Panc1 (cell line): Measurements from ENCODE around the gene HERC4. TPM values are rescaled to one million over a fixed set of nuclear protein-coding genes. Genes with fewer than 3 reads are reported as not detected.

Source experiments
- ATAC-seq: fragments of 200-7000 bp; cut with Tn5 transposase; 2 replicates; pipeline ENCODE4 v1.9.1; 2020; ENCODE audit warnings: mild to moderate bottlenecking, moderate library complexity
- BruUV-seq: library from RNA; stranded (reverse); fragments of 400-500 nt; replicated peaks from 2 replicates; lab custom pipeline; 2021; lab: Mats Ljungman, UMichigan
- CTCF ChIA-PET: fragments of 300-600 bp; sonication (Branson Sonifier 250); formaldehyde crosslinking; loops from one replicate; lab custom pipeline; 2022; ENCODE audit warnings: antibody characterized with exemption; lab: Charles Lee
- POLR2A ChIA-PET: fragments of 300-600 bp; sonication (Branson Sonifier 250); formaldehyde crosslinking; loops from one replicate; lab custom pipeline; 2022; ENCODE audit warnings: antibody characterized with exemption; lab: Charles Lee
- DNase-seq: peaks from one replicate; pipeline ENCODE4 v3.0.0-alpha.2; 2010; ENCODE audit warnings: low read depth, low spot score
- H3K27ac ChIP-seq: 2 replicates; pipeline ENCODE4 v1.5.1; 2011; ENCODE audit warnings: mild to moderate bottlenecking, low read length, inconsistent platforms
- H3K27me3 ChIP-seq: fragments of 200-500 bp; sonication (Bioruptor generic); 2 replicates; pipeline ENCODE4 v1.6.0; 2014; ENCODE audit warnings: low read length, inconsistent platforms; ENCODE audit not compliant: control insufficient read depth, insufficient read depth
- H3K36me3 ChIP-seq: fragments of 200-500 bp; sonication (Bioruptor generic); 2 replicates; pipeline ENCODE4 v1.5.1; 2014; ENCODE audit warnings: inconsistent platforms, mild to moderate bottlenecking, low read length, moderate library complexity; ENCODE audit not compliant: control insufficient read depth, insufficient read depth
- H3K4me1 ChIP-seq: 2 replicates; pipeline ENCODE4 v1.5.1; 2011; ENCODE audit warnings: inconsistent platforms, mild to moderate bottlenecking, low read length, moderate library complexity; ENCODE audit not compliant: control insufficient read depth, insufficient read depth
- H3K4me3 ChIP-seq, 2 experiments: 2 replicates each; pipeline ENCODE4 v1.5.1; 2011 to 2012; ENCODE audit warnings: low read depth in 2 of 2, low read length in 2 of 2, mild to moderate bottlenecking in 2 of 2, inconsistent platforms in 1 of 2, moderate library complexity in 1 of 2
- H3K9me3 ChIP-seq: fragments of 200-500 bp; sonication (Bioruptor generic); 2 replicates; pipeline ENCODE4 v1.5.1; 2014; ENCODE audit warnings: low read depth, mild to moderate bottlenecking, inconsistent platforms, low read length, moderate library complexity; ENCODE audit not compliant: control insufficient read depth, insufficient read depth
- CTCF ChIP-seq: fragments of 450-650 bp; IDR thresholded peaks from 2 replicates; pipeline ENCODE4 v1.5.1; 2017; ENCODE audit warnings: mild to moderate bottlenecking
- POLR2AphosphoS5 ChIP-seq: IDR thresholded peaks from 2 replicates; pipeline ENCODE4 v1.6.1; 2012; ENCODE audit warnings: mild to moderate bottlenecking, low read depth, low read length, moderate library complexity
- REST ChIP-seq, 2 experiments: IDR thresholded peaks; 2 replicates each; pipeline ENCODE4 v1.6.1; 2011 to 2012; ENCODE audit warnings: low read depth in 2 of 2, control low read depth in 1 of 2, low read length in 1 of 2, mild to moderate bottlenecking in 1 of 2, moderate library complexity in 1 of 2; ENCODE audit not compliant: insufficient read depth in 1 of 2
- SIN3A ChIP-seq: IDR thresholded peaks from 2 replicates; pipeline ENCODE4 v1.6.1; 2012; ENCODE audit warnings: low read depth, mild to moderate bottlenecking, low read length, moderate library complexity, borderline replicate concordance; ENCODE audit not compliant: insufficient read depth
- TCF7L2 ChIP-seq: IDR thresholded peaks from 2 replicates; pipeline ENCODE4 v1.6.1; 2011; ENCODE audit warnings: mild to moderate bottlenecking, low read depth, low read length, inconsistent platforms
- in situ Hi-C: cut with HindIII; loops from 2 replicates; pipeline ENCODE4 v1.10.0; 2016; ENCODE audit warnings: low sequenced_read_pairs, low pct_unique_long_range_greater_than_20kb
- intact Hi-C: fragments of 100-400 bp; cut with micrococcal nuclease; formaldehyde crosslinking; loops from one replicate; pipeline ENCODE4 v1.10.0; 2022; ENCODE audit not compliant: unreplicated experiment
- total RNA-seq: library from RNA; stranded (reverse); gene quantifications from one replicate; pipeline ENCODE4 v1.2.1, GENCODE V29; 2021; ENCODE audit not compliant: unreplicated experiment

HERC4 gene
- total RNA-seq, 1 experiment from 2014 or later: 119 TPM

- no peak for TF ChIP-seq SIN3A
- CTCF ChIA-PET: no interaction called here
- in situ Hi-C loops: no loop called here
- H3K27me3 ChIP-seq: no peaks in the 10 kb centered on the region
- H3K4me3 ChIP-seq: peak overlapping the region; percentile 57 to 65
- H3K27ac ChIP-seq: peak overlapping the region; percentile 100
- POLR2A ChIA-PET: interaction anchor here (0.6 to 1.2 kb wide), 3 partner anchors 9 to 41 kb away, joined by 3 to 6 read pairs (median 4); no protein-coding TSS in a partner anchor
- no TSS peak for BruUV-seq
- H3K4me1 ChIP-seq: peaks cover 56% of the 10 kb centered on the region
- ATAC-seq (peak; percentile 15), DNase-seq (no peak)
- H3K36me3 ChIP-seq: no peaks in the 10 kb centered on the region; the same call in 1 of the 2 replicates
- intact Hi-C loops: no loop called here
- H3K9me3 ChIP-seq: no peaks in the 10 kb centered on the region
Observed at GRCh38 chr10:68108653-68109052, 33.6 kb upstream of the HERC4 start.

DNA sequence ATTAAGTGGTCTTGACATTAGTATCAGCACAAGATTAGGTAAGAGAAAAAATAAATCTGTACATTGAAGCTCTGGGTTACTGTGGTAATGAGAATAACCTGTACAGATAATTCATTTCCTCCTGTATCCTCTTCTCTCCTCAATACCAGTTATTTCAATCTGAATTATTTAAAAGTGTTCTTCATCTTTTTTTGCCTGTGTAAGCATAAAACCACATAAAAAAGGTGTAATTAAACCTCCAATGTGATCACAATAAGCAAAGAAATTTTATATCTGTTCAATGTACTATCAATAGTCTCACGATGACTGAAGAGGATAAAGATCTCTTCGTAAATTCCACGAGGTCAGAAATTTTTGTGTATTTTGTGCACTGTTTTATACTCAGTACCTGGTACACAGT lies 33.0 kb upstream of the HERC4 start:
- peak overlapping the region; percentile 57 to 65 for H3K4me3 ChIP-seq
- ChIA-PET POLR2A (no interaction called here), CTCF (no interaction called here)
- H3K9me3 ChIP-seq: no peaks in the 10 kb centered on the region
- no TSS peak for BruUV-seq
- in situ Hi-C loops: no loop called here
- ATAC-seq (no peak), DNase-seq (no peak)
- H3K27me3 ChIP-seq: no peaks in the 10 kb centered on the region
- intact Hi-C loops: no loop called here
- no peak for TF ChIP-seq POLR2AphosphoS5
- H3K27ac ChIP-seq: peak overlapping the region; percentile 100
- peaks cover 57% of the 10 kb centered on the region for H3K4me1 ChIP-seq
- H3K36me3 ChIP-seq: no peaks in the 10 kb centered on the region; the same call in 1 of the 2 replicates

DNA sequence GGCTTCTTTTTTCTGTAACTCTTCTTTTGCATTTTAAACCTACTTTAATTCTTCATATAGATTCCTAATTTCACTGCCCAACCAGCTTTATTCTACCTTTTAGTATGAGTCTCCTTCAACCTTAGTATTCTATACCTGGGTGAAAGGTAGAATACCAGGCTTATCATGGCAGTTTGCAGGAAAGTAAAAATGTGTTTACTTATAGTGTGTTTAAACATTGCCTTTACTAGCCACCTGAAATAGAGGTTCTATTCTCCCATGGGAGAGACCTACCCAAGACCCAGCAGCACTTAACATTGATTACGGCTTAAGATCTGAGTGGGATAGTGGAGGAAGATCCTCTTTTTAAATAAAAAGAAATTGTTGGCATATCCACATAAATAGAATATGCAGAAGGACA lies 32.6 kb upstream of the HERC4 start:
- H3K36me3 ChIP-seq: no peaks in the 10 kb centered on the region; the same call in 1 of the 2 replicates
- BruUV-seq: no TSS peak
- ATAC-seq: no peak
- no peak for TF ChIP-seq TCF7L2
- TF ChIP-seq POLR2AphosphoS5: no peak
- no peak for TF ChIP-seq REST (IDR thresholded peaks at IDR 0.05; ENCODE audit: insufficient read depth in 1 of 2, low read depth in 2 of 2, low read length in 1 of 2)
- TF ChIP-seq SIN3A: no peak
- TF ChIP-seq CTCF: no peak
- H3K27ac ChIP-seq: peak overlapping the region; percentile 100
- in situ Hi-C loops (no loop called here), intact Hi-C loops (no loop called here)
- no peak for DNase-seq
- peaks cover 57% of the 10 kb centered on the region for H3K4me1 ChIP-seq
- no peaks in the 10 kb centered on the region for H3K9me3 ChIP-seq
- H3K27me3 ChIP-seq: no peaks in the 10 kb centered on the region
- H3K4me3 ChIP-seq: peak overlapping the region; percentile 57 to 65
- ChIA-PET CTCF (interaction anchor here (0.6 kb wide), 2 partner anchors 14 to 29 kb away, joined by 3 to 4 read pairs; no protein-coding TSS in a partner anchor), POLR2A (interaction anchor here (0.7 kb wide), 1 partner anchor 28 kb away, joined by 13 read pairs; no protein-coding TSS in a partner anchor)
